Measurements from ENCODE around the gene PHF21A.
A peak's percentile ranks its signal among the peaks of the same experiment; 100 is the strongest.

The PHF21A gene

DNA sequence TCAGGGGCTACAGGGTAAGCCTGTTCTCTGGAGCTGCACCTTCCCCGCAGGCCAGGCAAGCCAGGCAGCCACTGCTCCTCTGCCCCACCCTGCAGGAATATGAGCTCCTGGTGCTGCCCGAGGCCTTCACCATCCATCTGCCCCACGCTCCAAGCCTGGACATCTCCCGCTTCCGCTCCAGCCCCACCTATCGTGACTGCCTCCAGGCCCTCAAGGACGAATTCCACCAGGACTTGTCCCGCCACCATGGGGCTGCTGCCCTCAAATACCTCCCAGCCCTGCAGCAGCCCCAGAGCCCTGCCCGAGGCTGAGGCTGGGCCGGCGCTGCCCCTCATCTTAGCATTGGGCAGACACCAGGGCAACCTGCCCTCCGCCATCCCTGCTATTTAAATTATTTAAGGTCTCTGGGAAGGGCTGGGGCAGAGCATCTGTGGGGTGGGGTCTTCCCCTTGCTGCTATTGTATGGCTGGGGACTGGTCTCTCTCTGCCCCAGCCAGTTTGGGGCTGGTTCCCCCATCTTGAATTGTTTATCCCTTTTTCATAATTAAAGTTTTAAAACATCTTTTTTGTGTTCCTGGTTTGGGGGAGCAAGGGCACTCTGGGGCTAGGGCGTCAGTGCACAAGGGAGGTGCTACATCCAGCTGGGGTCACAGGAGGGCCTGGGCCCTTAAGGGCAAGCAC lies 192.6 kb downstream of the PHF21A start:
- H3K4me3 ChIP-seq (ENCODE audit: low read depth, low read length), result no peak overlapping the region
- DNase-seq (ENCODE audit: low read depth), result no peak

GRCh38 chr11:45927684-45928413 lies 193.4 kb downstream of the PHF21A start:
- DNase-seq (ENCODE audit: low read depth), result no peak
- H3K4me3 ChIP-seq (ENCODE audit: low read depth, low read length), result no peak overlapping the region

DNA sequence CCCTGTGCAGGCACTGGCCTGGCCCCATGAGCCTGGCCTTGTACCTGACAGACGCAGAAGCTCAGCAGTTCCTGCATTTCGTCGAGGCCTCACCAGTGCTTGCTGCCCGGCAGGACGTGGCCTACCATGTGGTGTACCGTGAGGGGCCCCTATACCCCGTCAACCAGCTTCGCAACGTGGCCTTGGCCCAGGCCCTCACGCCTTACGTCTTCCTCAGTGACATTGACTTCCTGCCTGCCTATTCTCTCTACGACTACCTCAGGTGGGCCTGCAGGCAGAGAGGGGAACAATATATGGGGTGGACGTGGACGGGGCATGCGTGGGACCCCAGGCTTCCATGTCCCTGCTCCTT lies 193.9 kb downstream of the PHF21A start:
- DNase-seq (ENCODE audit: low read depth), result no peak
- H3K4me3 ChIP-seq (ENCODE audit: low read depth, low read length), result no peak overlapping the region

DNA sequence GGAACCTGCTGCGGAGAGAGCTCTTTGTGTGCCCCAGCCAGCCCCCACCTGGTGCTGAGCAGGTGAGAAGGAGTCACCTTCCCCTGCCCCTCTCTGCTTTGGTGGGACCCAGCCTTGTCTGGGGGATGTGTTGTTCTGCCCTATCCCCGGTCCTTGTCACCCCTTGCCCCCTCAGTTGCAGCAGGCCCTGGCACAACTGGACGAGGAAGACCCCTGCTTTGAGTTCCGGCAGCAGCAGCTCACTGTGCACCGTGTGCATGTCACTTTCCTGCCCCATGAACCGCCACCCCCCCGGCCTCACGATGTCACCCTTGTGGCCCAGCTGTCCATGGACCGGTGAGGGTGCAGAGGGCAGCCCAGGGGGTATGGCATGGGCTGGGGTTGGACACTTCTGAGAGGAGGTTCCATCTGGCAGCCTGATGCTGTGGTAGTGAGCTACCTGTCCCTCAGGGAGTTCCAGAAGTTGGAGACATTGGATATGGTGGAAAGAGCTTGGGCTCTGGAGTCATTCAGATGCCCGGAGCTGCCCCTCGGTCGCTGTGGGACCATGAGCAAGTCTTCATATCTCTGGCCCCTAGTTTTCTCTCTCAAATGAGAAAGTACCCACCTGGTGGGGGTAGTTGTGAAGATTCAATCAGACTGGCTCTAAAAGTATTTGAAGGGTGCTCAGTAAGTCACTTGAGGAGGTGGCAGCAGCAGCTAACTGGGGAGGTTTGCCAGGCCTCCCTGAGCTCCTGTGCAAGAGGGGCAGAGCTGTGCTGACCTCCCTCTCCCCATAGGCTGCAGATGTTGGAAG lies 194.5 kb downstream of the PHF21A start:
- no peak for DNase-seq (ENCODE audit: low read depth)
- H3K4me3 ChIP-seq (ENCODE audit: low read depth, low read length), result no peak overlapping the region

DNA sequence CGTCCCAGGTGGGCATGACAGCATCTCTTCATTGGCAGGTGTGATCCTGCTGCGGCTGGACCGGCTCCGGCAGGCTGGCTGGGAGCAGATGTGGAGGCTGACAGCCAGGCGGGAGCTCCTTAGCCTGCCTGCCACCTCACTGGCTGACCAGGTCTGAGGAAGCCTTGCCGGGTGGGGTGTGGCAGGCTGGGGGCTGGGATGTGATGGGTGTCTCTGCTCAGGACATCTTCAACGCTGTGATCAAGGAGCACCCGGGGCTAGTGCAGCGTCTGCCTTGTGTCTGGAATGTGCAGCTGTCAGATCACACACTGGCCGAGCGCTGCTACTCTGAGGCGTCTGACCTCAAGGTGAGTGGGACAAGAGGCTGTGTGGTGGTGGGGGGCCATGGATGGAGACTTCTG lies 195.3 kb downstream of the PHF21A start:
- no peak for DNase-seq (ENCODE audit: low read depth)
- H3K4me3 ChIP-seq (ENCODE audit: low read depth, low read length), result no peak overlapping the region

GRCh38 chr11:45925550-45925949 lies 195.7 kb downstream of the PHF21A start:
- H3K4me3 ChIP-seq (ENCODE audit: low read depth, low read length), result no peak overlapping the region
- no peak for DNase-seq (ENCODE audit: low read depth)

- no peak for DNase-seq (ENCODE audit: low read depth)
- no peak overlapping the region for H3K4me3 ChIP-seq (ENCODE audit: low read depth, low read length)
Observed at GRCh38 chr11:45924927-45925326, 196.3 kb downstream of the PHF21A start.

- no peak overlapping the region for H3K4me3 ChIP-seq (ENCODE audit: low read depth, low read length)
- DNase-seq (ENCODE audit: low read depth), result no peak
Observed at GRCh38 chr11:45924036-45924915, 197.0 kb downstream of the PHF21A start.

DNA sequence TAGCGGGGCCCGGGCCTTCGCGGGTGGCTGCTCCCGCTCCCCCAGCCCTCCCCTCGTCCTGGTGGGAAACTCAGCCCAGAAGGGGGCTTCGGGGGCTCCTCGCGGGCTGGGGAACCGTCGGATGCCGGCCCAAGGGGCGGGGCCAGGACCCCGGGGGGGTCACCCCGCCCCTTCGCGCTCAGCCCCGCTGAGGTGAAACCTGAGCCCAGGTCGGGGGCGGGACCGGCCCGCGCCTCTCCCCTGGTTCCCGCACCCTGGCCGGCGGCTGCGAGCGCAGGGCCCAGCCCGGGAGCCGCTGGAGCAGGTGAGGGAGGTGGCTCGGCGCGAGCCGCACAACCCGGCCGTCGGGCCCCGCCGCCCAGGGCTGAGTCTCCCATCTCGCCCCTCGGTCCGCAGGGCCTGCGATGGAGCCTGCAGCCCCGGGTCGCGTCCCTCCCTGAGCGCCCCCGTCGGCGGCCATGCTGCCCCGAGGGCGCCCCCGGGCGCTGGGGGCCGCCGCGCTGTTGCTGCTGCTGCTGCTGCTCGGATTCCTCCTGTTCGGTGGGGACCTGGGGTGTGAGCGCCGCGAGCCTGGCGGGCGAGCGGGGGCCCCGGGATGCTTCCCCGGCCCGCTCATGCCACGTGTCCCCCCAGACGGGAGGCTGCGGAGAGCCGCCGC lies 198.7 kb downstream of the PHF21A start, which contains the start of gene LARGE2:
TSS of gene LARGE2 (plus strand) at position 232 of the 658 bp plus-strand sequence. CDS start at position 459, 227 bp downstream.
- DNase-seq (ENCODE audit: low read depth), result no peak

GRCh38 chr11:45921561-45922424 lies 199.5 kb downstream of the PHF21A start:
- no peak for DNase-seq (ENCODE audit: low read depth)
- H3K4me3 ChIP-seq (ENCODE audit: low read depth, low read length), result no peak overlapping the region

More for the DNA sequence above, 198.7 kb downstream of the PHF21A start, which contains the start of gene LARGE2:
- no peak within 1 kb of the TSS for H3K4me3 ChIP-seq (ENCODE audit: low read depth, low read length)

GRCh38 chr11:45920531-45921477 lies 200.4 kb downstream of the PHF21A start:
- no peak for DNase-seq (ENCODE audit: low read depth)
- H3K4me3 ChIP-seq (ENCODE audit: low read depth, low read length), result no peak overlapping the region

DNA sequence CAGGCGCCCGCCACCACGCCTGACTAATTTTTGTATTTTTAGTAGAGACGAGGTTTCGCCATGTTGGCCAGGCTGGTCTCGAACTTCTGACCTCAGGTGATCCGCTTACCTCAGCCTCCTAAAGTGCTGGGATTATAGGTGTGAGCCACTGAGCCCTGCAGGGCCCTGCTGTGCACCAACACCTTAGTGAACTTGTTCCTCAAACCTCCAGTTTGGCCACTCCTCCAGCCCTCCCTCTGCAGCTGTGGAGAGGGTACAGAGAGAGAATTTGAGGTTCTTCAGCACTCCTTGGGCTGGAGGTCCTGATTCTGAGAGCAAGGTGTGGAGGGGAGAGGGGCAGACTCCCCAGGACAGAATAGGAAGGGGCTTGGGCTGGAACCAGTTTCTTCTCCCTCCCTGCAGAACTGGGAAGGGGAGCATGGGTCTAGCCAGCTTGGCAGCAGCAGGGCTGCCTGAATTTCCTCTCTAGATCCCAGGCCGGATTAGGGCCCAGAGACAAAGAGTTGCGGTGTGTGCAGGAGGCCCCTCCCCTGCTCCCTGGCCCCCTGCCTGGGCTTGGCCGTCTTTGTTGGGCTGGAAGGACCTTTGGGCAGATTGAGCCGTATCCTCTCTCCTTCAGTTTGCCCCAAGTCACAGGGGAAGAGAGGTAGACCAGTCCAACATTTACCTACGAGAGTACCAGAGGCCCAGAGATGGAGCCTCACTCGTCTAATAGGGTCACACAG lies 201.3 kb downstream of the PHF21A start:
- DNase-seq (ENCODE audit: low read depth), result no peak
- H3K4me3 ChIP-seq (ENCODE audit: low read depth, low read length), result no peak overlapping the region

DNA sequence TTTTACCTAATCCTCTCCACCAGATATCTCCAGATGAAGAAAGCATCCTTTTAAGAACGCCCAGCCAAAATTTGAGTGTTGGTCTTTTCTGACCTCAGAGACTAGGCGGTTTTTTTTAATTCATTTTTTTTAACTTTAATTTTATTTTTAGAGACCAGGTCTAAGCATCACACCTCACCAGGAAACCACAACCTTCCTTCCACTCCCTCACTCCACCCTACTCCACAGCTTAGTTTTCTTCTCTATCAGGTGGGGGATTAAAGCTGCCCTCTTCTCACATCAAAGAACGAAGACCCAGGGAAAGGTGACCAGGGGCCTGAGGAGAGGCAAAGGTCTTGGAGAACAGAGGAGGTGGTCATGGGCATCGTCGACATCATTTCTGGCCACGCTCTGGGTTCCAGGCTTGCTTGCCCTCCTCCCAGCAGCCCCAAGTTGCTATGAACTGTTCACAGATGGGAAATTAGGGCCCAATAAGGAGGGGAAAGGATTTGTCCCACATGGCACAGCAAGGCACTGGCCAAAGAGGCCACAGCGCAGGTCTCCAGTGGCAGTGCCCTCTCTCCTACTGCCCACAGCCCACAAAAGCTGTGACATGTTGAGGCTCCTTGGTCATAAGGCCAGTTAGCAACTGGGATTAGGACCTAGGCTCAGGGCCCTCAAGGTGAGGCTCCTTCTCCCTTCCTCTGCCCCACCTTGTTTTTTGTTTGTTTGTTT lies 202.1 kb downstream of the PHF21A start:
- H3K4me3 ChIP-seq (ENCODE audit: low read depth, low read length), result peak overlapping the region; percentile 99

GRCh38 chr11:45918331-45918941 lies 202.8 kb downstream of the PHF21A start:
- peak; percentile 28 for DNase-seq (ENCODE audit: low read depth)

More for the DNA sequence above, 202.1 kb downstream of the PHF21A start:
- no peak for DNase-seq (ENCODE audit: low read depth)

GRCh38 chr11:45917623-45918330 lies 203.5 kb downstream of the PHF21A start, which contains the start of gene PEX16:
Gene PEX16, minus strand, starts transcription at chr11:45917877. Its CDS starts 66 bp downstream, at chr11:45917811.
- DNase-seq (ENCODE audit: low read depth), result peak; percentile 99
- H3K4me3 ChIP-seq (ENCODE audit: low read depth, low read length), result peak within 1 kb of the TSS; percentile 99

More at GRCh38 chr11:45918331-45918941, 202.8 kb downstream of the PHF21A start:
- peak overlapping the region; percentile 99 for H3K4me3 ChIP-seq (ENCODE audit: low read depth, low read length)
